Measurements from ENCODE around the gene OBSCN.

OBSCN gene

DNA sequence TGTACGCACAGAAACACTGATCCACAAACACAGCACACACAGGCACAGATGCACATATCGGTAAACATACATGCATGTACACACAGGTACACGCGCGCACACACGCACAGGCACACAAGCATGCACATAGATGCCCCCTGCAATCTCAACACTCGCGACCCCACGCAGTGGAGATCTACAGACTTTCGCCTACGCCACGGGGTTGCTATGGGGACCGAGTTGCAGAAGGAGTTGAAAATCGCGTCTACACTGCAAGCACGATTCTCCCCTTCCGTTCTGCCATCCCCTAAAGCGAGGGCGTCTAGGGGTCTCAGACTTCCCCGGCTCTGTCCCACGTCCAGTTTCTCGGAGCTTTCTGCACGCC is 208.0 kb downstream of the OBSCN start:
- TF ChIP-seq, protein P1, sequence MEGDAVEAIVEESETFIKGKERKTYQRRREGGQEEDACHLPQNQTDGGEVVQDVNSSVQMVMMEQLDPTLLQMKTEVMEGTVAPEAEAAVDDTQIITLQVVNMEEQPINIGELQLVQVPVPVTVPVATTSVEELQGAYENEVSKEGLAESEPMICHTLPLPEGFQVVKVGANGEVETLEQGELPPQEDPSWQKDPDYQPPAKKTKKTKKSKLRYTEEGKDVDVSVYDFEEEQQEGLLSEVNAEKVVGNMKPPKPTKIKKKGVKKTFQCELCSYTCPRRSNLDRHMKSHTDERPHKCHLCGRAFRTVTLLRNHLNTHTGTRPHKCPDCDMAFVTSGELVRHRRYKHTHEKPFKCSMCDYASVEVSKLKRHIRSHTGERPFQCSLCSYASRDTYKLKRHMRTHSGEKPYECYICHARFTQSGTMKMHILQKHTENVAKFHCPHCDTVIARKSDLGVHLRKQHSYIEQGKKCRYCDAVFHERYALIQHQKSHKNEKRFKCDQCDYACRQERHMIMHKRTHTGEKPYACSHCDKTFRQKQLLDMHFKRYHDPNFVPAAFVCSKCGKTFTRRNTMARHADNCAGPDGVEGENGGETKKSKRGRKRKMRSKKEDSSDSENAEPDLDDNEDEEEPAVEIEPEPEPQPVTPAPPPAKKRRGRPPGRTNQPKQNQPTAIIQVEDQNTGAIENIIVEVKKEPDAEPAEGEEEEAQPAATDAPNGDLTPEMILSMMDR (conservative IDR thresholded peaks at IDR 0.05), result no peak
- H3K27ac ChIP-seq, result no peak overlapping the region

DNA sequence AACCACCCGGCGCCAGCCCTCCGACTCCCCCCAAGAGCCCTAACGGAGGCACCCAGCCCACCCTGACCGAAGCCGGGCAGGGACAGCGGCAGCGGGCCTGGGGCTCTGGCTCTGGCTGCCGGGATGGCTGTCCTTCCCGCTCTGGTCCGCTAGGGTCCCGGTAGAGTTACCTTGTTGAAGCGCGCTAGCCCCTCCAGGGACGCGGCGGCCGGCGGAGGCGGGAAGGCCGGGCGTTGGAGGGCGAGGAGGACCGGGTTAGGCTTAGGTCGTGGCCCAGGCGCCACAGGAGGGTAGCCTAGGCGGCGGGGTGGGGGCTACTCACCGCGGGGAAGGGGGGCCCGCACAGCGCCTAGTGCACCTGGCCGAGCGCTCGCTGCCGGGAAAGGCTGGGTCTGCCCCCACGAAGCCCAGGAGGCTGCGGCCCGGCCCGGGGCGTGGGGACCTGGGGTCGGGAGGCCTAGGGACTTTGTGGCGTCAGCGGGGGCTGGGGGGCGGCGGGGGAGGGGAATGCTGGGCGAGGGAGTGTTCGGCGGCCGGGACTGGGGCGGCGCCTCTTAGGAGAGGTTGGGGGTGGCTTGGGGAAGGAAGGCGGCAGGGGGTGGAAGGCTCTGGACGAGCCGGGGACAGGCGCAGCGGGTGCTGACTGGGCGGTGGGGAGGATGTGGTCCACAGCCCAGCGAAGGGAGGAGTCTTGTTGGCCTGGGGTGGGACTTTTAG is 208.5 kb downstream of the OBSCN start, which contains the start of gene TRIM17:
TSS of gene TRIM17 (minus strand) at position 645 of the 717 bp plus-strand sequence. CDS start 1,789 bp downstream, outside the sequence.
- TF ChIP-seq, protein P1 (conservative IDR thresholded peaks at IDR 0.05), result no peak
- H3K27ac ChIP-seq, result no peak within 1 kb of the TSS

DNA sequence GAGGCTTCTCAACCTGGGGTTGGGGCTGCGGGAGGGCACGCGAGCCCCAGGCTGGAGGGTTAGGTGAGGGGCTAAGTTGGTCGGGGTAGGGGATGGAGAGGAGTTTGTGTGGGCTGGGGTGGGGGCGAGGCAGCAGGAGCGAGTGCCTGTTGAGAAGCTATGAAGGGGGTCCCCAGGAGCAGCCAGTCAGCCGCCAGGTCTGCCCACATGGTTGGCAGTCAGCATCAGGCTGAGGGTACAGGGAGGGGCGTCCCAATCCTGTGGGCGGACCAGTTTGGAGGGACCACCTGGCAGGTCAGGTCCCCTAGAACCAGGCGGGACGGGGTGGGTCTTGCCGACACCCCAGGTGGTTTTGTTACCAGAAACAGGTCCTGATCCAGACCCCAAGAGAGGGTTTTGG is 209.2 kb downstream of the OBSCN start:
- TF ChIP-seq, protein P1 (conservative IDR thresholded peaks at IDR 0.05), result no peak

DNA sequence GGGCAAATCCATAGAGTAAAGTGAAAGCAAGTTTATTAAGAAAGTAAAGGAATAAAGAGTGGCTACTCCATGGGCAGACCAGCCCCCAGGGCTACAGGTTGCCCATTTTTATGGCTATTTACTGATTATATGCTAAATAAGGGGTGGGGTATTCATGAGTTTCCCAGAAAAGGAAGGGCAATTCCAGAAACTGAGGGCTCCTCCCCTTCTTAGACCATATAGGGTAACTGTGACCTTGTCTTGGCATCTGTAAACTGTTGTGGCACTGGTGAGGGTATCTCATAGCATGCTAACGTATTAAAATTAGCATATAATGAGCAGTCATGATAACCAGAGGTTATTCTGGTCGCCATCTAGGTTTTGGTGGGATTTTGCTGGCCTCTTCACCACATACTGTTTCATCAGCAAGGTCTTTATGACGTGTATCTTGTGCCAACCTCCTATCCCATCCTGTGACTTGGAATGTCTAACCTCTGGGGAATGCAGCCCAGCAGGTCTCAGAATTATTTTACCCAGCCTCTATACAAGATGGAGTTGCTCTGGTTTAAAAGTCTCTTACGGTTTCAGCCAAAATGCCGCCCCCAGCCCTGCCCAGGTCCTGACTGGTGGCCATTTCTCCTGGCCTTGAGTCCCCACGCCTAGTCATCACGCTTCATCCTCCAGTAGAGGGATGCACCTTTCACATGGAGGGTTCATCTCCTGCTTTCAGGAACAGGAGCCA is 209.8 kb downstream of the OBSCN start:
- TF ChIP-seq, protein P1 (conservative IDR thresholded peaks at IDR 0.05), result no peak
- H3K27ac ChIP-seq, result no peak overlapping the region

More for the DNA sequence above, 209.2 kb downstream of the OBSCN start:
- no peak overlapping the region for H3K27ac ChIP-seq

DNA sequence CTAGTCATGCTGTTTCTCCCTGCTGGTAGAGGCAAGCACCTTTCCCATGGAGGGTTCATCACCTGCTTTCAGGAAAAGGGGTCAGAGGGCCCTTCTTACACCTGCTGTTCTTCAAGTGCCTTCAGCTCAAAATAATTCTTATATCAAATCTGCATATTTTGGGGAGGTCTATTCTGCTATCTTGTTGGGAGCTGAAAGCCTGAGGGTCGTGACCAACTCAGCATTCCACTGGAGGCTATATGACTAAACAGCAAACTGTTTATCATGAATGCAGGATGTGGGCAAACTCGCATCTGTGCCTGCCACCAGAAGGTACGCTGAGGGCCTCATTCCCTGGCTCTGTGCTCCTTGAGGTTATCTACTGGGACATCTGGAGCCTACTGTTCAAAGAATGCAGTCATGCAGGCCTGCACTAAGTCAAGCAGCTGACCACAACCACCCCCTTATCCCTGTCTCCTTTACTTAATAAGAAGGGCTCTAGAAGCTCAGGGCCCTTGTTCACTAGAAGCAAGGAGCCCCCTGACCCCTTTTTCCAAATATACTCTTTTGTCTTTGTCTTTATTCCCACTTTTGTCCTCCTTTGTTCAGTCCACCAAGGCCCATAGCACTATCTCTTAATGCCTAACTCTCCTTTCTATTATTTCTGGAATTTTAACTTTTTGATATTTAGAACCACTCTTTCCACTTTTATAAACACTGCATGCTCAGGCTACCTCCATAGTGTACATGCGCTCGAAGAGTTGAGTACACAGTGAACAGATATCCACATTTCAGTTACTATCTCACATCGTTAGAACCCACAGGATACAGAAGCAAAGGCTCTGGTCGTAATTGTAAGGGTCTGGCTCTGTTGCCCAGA is 213.4 kb downstream of the OBSCN start:
- H3K27ac ChIP-seq, result no peak overlapping the region
- TF ChIP-seq, protein P1 (conservative IDR thresholded peaks at IDR 0.05), result no peak

DNA sequence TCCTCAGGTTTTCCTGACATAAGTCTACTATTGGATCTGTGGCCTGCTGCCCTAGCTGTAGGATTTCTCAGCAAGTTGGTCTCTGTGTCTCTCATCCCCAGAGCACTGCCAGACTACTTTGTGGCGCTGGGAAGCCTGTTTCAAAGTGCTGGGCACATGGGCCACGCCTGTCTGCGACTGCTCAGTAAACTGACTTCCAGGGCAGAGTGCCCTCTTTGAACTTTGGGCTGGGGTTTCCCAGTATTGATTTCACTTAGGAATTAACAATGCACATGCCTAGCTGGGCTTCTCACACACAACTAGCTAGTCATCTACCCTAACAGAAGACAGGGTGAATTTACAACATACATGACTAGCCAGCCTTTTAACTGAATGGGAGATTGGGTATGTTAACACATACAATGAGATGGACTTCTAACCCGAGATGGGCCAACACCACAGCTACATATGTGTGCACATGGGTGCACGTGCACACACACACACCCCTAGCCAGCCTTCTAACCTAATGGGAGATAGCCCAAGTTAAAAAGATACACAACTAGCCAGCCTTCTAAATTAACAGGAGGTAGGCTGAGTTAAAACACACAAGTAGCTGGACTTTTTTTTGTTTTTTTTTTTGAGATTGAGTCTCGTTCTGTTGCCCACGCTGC is 215.7 kb downstream of the OBSCN start:
- no peak overlapping the region for H3K27ac ChIP-seq
- TF ChIP-seq, protein P1 (conservative IDR thresholded peaks at IDR 0.05), result no peak

All from VCaP (cell line).